ENCODE data around the gene HPSE2.

HPSE2 gene

GRCh38 chr10:98438715-98439114, 796.9 kb downstream of the HPSE2 start:
- TF ChIP-seq RAD21 (IDR thresholded peaks at IDR 0.05; ENCODE audit: low read depth) (no peak), EP300 (IDR thresholded peaks at IDR 0.05; ENCODE audit: borderline replicate concordance) (no peak)

DNA sequence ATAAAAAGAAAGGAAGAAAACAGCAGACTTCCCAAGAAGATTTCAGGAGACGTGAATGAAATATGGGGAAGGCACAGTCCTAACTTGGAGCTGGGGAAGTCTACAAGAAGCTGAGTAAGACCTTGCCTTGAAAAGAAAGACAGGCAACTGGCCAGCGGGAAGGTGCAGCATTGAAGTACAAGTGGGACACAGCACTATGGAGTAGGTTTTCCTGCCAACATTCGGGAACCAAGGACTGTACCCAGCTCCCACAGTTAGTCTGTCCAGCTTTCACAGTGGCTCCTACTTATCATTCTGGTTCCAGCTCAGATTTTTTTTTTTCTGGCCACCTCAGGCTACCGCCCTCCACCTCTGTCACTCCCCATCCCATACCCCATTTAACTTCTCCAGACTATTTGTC, 798.9 kb downstream of the HPSE2 start:
- TF ChIP-seq CREB1 (IDR thresholded peaks at IDR 0.05; ENCODE audit: low read depth) (no peak), ZBTB7A (IDR thresholded peaks at IDR 0.05; ENCODE audit: low read depth) (no peak), TAF1 (IDR thresholded peaks at IDR 0.05; ENCODE audit: low read depth) (no peak), MAX (IDR thresholded peaks at IDR 0.05) (no peak), NFIC (IDR thresholded peaks at IDR 0.05) (no peak), TCF12 (IDR thresholded peaks at IDR 0.05; ENCODE audit: low read depth) (no peak), YY1 (IDR thresholded peaks at IDR 0.05; ENCODE audit: low read depth) (no peak), FOXM1 (IDR thresholded peaks at IDR 0.05; ENCODE audit: borderline replicate concordance, low read depth) (no peak), TEAD4 (IDR thresholded peaks at IDR 0.05) (no peak), CEBPB (IDR thresholded peaks at IDR 0.05) (no peak), EP300 (IDR thresholded peaks at IDR 0.05; ENCODE audit: borderline replicate concordance) (no peak)
- TF ChIP-seq, protein P1, sequence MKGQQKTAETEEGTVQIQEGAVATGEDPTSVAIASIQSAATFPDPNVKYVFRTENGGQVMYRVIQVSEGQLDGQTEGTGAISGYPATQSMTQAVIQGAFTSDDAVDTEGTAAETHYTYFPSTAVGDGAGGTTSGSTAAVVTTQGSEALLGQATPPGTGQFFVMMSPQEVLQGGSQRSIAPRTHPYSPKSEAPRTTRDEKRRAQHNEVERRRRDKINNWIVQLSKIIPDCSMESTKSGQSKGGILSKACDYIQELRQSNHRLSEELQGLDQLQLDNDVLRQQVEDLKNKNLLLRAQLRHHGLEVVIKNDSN (IDR thresholded peaks at IDR 0.05), result no peak

- TF ChIP-seq NFIC (IDR thresholded peaks at IDR 0.05) (no peak), FOXM1 (IDR thresholded peaks at IDR 0.05; ENCODE audit: borderline replicate concordance, low read depth) (no peak), MAX (IDR thresholded peaks at IDR 0.05) (no peak), TCF12 (IDR thresholded peaks at IDR 0.05; ENCODE audit: low read depth) (no peak), ZBTB7A (IDR thresholded peaks at IDR 0.05; ENCODE audit: low read depth) (no peak), EGR1 (IDR thresholded peaks at IDR 0.05) (no peak), CEBPB (IDR thresholded peaks at IDR 0.05) (no peak), EP300 (IDR thresholded peaks at IDR 0.05; ENCODE audit: borderline replicate concordance) (no peak), TEAD4 (IDR thresholded peaks at IDR 0.05) (no peak), TAF1 (IDR thresholded peaks at IDR 0.05; ENCODE audit: low read depth) (no peak), YY1 (IDR thresholded peaks at IDR 0.05; ENCODE audit: low read depth) (no peak), RAD21 (IDR thresholded peaks at IDR 0.05; ENCODE audit: low read depth) (no peak)
- TF ChIP-seq, protein P1 (IDR thresholded peaks at IDR 0.05), result no peak
- TF ChIP-seq, protein P2, sequence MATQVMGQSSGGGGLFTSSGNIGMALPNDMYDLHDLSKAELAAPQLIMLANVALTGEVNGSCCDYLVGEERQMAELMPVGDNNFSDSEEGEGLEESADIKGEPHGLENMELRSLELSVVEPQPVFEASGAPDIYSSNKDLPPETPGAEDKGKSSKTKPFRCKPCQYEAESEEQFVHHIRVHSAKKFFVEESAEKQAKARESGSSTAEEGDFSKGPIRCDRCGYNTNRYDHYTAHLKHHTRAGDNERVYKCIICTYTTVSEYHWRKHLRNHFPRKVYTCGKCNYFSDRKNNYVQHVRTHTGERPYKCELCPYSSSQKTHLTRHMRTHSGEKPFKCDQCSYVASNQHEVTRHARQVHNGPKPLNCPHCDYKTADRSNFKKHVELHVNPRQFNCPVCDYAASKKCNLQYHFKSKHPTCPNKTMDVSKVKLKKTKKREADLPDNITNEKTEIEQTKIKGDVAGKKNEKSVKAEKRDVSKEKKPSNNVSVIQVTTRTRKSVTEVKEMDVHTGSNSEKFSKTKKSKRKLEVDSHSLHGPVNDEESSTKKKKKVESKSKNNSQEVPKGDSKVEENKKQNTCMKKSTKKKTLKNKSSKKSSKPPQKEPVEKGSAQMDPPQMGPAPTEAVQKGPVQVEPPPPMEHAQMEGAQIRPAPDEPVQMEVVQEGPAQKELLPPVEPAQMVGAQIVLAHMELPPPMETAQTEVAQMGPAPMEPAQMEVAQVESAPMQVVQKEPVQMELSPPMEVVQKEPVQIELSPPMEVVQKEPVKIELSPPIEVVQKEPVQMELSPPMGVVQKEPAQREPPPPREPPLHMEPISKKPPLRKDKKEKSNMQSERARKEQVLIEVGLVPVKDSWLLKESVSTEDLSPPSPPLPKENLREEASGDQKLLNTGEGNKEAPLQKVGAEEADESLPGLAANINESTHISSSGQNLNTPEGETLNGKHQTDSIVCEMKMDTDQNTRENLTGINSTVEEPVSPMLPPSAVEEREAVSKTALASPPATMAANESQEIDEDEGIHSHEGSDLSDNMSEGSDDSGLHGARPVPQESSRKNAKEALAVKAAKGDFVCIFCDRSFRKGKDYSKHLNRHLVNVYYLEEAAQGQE (IDR thresholded peaks at IDR 0.05; ENCODE audit: low read depth), result no peak
Measured at GRCh38 chr10:98435178-98435577, 800.5 kb downstream of the HPSE2 start.

GRCh38 chr10:98433881-98434732, 801.5 kb downstream of the HPSE2 start:
- TF ChIP-seq TAF1 (IDR thresholded peaks at IDR 0.05; ENCODE audit: low read depth) (no peak), ZBTB7A (IDR thresholded peaks at IDR 0.05; ENCODE audit: low read depth) (no peak), RAD21 (IDR thresholded peaks at IDR 0.05; ENCODE audit: low read depth) (no peak), TEAD4 (IDR thresholded peaks at IDR 0.05) (no peak), YY1 (IDR thresholded peaks at IDR 0.05; ENCODE audit: low read depth) (no peak), EGR1 (IDR thresholded peaks at IDR 0.05) (no peak), TCF12 (IDR thresholded peaks at IDR 0.05; ENCODE audit: low read depth) (no peak), EP300 (IDR thresholded peaks at IDR 0.05; ENCODE audit: borderline replicate concordance) (no peak), CREB1 (IDR thresholded peaks at IDR 0.05; ENCODE audit: low read depth) (no peak), MAX (IDR thresholded peaks at IDR 0.05) (no peak), FOXM1 (IDR thresholded peaks at IDR 0.05; ENCODE audit: borderline replicate concordance, low read depth) (no peak), CEBPB (IDR thresholded peaks at IDR 0.05) (no peak)
- TF ChIP-seq, protein P1 (IDR thresholded peaks at IDR 0.05), result no peak
- TF ChIP-seq, protein P2 (IDR thresholded peaks at IDR 0.05; ENCODE audit: low read depth), result no peak

DNA sequence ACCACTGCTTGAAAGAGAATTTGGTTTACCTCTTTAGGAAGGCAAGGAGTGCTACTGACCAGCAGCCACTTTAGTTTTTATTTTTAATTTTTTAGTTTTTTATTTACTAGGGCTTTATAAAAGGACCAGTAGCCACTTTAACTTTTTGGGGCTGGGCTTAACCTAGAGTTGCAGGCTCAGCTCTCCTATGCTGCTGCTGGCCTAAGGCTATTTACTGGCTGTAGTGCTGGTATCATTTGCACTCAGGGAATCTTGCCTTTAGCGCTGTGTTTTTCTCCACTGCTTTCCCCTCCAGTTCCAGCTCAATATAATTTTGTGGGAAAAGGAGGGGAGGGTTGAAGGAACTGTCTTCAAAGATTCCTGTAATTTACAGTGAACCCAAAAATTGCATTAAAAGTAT, 802.3 kb downstream of the HPSE2 start:
- TF ChIP-seq RAD21 (IDR thresholded peaks at IDR 0.05; ENCODE audit: low read depth) (no peak), FOXM1 (IDR thresholded peaks at IDR 0.05; ENCODE audit: borderline replicate concordance, low read depth) (no peak), YY1 (IDR thresholded peaks at IDR 0.05; ENCODE audit: low read depth) (no peak), CEBPB (IDR thresholded peaks at IDR 0.05) (no peak), CREB1 (IDR thresholded peaks at IDR 0.05; ENCODE audit: low read depth) (no peak), EP300 (IDR thresholded peaks at IDR 0.05; ENCODE audit: borderline replicate concordance) (no peak)
